Body of pancreas (tissue), 4 donors: ENCODE measurements around the gene HMCN1.

Experiments
- CTCF ChIP-seq, 7 experiments: fragments of 450-650 bp in 4 of 7; fragments of 200-600 bp in 3 of 7; sonication (generic) in 3 of 7; IDR thresholded peaks; one replicate each; pipeline ENCODE4 v1.5.1; 2016 to 2019; ENCODE audit warnings: antibody characterized with exemption in 7 of 7
- POLR2A ChIP-seq, 3 donors: fragments of 450-650 bp; IDR thresholded peaks; one replicate each; pipeline ENCODE4 v1.6.1; 2016; ENCODE audit warnings: antibody characterized with exemption in 3 of 3, mild to moderate bottlenecking in 2 of 3

GRCh38 chr1:185973645-185974044, 239.5 kb downstream of the HMCN1 start:
- no peak for TF ChIP-seq CTCF (IDR thresholded peaks at IDR 0.05)
- no peak for TF ChIP-seq POLR2A (IDR thresholded peaks at IDR 0.05)
